Astrocyte of the cerebellum (primary cell): ENCODE measurements around the gene CLDN1.

Experiments
- DNase-seq: peaks from one replicate; pipeline ENCODE4 v3.0.0-alpha.2; 2011; ENCODE audit warnings: low read depth
- H3K4me3 ChIP-seq: 2 replicates; pipeline ENCODE4 v1.5.1; 2011; ENCODE audit warnings: mild to moderate bottlenecking, low read depth, low read length, moderate library complexity
- in situ Hi-C: cut with HindIII; loops from 2 replicates; pipeline ENCODE4 v1.10.0; 2017; ENCODE audit warnings: low sequenced_read_pairs
- TF ChIP-seq, protein P1 (sequence below): IDR thresholded peaks from 2 replicates; pipeline ENCODE4 v1.5.1; 2012; ENCODE audit warnings: low read length, low read depth, moderate library complexity, mild to moderate bottlenecking; ENCODE audit errors: missing control alignments

CLDN1 gene

GRCh38 chr3:190346541-190346940 is 24.3 kb upstream of the CLDN1 start:
- DNase-seq: no peak
- in situ Hi-C loops: no loop called here
- TF ChIP-seq, protein P1, sequence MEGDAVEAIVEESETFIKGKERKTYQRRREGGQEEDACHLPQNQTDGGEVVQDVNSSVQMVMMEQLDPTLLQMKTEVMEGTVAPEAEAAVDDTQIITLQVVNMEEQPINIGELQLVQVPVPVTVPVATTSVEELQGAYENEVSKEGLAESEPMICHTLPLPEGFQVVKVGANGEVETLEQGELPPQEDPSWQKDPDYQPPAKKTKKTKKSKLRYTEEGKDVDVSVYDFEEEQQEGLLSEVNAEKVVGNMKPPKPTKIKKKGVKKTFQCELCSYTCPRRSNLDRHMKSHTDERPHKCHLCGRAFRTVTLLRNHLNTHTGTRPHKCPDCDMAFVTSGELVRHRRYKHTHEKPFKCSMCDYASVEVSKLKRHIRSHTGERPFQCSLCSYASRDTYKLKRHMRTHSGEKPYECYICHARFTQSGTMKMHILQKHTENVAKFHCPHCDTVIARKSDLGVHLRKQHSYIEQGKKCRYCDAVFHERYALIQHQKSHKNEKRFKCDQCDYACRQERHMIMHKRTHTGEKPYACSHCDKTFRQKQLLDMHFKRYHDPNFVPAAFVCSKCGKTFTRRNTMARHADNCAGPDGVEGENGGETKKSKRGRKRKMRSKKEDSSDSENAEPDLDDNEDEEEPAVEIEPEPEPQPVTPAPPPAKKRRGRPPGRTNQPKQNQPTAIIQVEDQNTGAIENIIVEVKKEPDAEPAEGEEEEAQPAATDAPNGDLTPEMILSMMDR: no peak
- no peak overlapping the region for H3K4me3 ChIP-seq

- in situ Hi-C loops: no loop called here
- TF ChIP-seq, protein P1: no peak
- no peak for DNase-seq
These were observed 23.6 kb upstream of the CLDN1 start for GRCh38 chr3:190345878-190346277.

DNA sequence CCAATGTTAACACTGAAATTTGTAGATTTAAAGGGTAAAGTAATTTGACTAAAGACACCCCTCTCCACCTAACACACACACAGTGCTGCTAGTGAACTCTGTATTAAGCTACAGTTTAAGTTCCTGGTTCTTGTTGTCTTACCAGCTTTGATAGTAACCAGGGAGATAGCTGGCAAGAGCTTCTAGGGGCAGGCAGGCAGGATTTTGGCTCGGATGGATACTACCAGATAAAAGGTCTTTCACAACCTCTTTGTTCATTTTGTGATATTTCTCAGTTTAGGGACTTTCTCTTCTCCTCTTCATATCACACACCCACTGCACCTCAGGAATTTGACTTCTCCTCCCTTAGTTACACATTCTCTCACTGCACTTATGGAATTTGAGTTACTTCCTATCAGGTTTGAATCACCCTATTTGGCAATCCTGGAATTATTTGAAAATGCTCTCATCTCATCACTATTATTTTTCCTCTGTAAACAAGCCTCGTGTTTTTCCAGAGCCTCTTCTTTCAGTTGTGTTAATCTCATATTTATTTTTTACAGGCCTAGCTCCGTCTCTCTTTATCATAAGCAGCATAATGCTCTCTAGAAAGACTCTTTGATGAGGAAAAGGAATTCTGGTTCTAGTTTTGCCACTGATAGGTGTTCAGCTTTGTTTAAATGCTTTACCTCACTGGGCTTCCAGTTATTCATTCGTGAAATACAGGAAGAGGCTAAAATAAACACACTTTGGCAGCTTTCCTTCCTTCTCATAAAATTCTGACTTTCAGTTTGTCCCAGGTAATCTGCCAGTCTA is 23.0 kb upstream of the CLDN1 start:
- TF ChIP-seq, protein P1: no peak
- in situ Hi-C loops: no loop called here
- H3K4me3 ChIP-seq: no peak overlapping the region
- DNase-seq: peak; percentile 80

More at GRCh38 chr3:190345878-190346277, 23.6 kb upstream of the CLDN1 start:
- H3K4me3 ChIP-seq: no peak overlapping the region

GRCh38 chr3:190340071-190340470 is 17.8 kb upstream of the CLDN1 start:
- no peak for DNase-seq
- TF ChIP-seq, protein P1: no peak
- in situ Hi-C loops: no loop called here
- no peak overlapping the region for H3K4me3 ChIP-seq

DNA sequence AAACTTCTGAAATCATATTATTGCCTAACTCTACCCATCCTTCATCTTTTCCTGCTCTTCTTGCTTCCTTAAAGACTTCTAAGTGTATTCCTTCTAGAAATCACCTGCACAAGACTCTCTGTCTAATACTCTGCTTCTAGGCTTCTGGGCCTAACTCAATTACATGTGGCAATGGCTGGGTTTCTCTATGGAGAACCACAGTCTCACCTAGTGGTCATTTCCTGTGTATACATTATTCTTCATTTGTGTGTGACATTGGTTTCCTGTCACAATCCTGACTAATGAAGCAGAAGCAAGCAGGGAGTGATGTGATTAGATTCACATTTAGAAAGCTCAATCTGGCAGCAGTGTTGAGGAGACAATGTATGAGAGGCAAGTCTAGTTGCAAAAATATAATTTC is 16.9 kb upstream of the CLDN1 start:
- TF ChIP-seq, protein P1: no peak
- in situ Hi-C loops: no loop called here
- no peak for DNase-seq
- H3K4me3 ChIP-seq: no peak overlapping the region

GRCh38 chr3:190338717-190339116 is 16.5 kb upstream of the CLDN1 start:
- H3K4me3 ChIP-seq: no peak overlapping the region
- TF ChIP-seq, protein P1: no peak
- no peak for DNase-seq
- in situ Hi-C loops: no loop called here
